ENCODE measurements around the gene ARHGAP23. TPM values are rescaled to one million over a fixed set of nuclear protein-coding genes. Genes with fewer than 3 reads are reported as not detected.

Gene ARHGAP23
- 83.4 and 145 TPM in 2 replicates for total RNA-seq

DNA sequence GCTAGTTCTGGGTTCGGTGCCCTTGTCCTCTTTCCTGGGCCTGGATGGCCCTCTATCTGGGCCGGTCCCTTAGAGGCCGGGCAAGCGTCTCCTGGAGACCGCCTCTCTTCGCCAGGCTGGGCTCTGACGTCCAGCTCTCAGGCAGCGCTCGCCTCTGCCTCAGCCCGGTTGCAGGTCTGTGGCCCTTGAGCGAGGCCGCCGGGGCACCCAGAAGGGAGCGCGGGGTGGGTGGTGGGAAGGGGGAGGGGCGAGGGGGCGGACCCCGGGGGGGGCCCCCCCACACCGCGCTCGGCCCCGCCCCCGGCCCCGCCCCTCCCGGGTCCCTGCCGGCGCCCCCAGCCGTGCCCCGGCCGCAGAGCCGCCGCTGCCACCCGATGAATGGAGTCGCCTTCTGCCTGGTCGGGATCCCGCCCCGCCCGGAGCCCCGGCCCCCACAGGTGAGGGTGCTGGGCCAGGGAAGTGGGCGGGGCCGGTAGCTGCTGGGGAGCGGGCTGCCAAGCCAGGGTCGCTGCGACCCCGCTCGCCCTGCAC lies at the start of gene ARHGAP23:
Gene ARHGAP23, plus strand, starts transcription at position 353 of the 531 bp plus-strand sequence. Its CDS starts 22 bp downstream, at position 375.
- no peak for DNase-seq (ENCODE audit: extremely low read depth, low read depth, low spot score)

- no peak for DNase-seq (ENCODE audit: extremely low read depth, low read depth, low spot score)
These were observed 48.8 kb upstream of the ARHGAP23 start for GRCh38 chr17:38379448-38379847.

DNA sequence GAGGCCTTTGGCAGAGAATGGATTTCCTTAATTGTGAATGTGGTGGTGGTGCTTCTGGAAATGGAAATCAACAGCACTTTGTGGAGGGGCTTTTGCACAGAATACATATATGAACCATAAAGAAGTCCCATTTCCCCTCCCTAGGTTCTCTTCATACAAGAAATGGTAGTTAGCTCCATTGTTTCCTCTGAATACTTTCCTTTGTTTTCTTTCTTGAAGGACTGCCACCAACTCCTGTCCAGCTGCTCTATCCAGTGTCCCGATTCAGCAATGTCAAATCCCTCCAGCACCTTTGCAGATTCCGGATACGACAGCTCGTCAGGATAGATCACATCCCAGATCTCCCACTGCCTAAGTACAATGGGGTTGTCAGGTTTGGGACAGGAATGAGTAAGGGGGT lies 33.2 kb upstream of the ARHGAP23 start:
- no peak for DNase-seq (ENCODE audit: extremely low read depth, low read depth, low spot score)

GRCh38 chr17:38397227-38397626 lies 31.0 kb upstream of the ARHGAP23 start:
- DNase-seq (ENCODE audit: extremely low read depth, low read depth, low spot score): no peak

DNA sequence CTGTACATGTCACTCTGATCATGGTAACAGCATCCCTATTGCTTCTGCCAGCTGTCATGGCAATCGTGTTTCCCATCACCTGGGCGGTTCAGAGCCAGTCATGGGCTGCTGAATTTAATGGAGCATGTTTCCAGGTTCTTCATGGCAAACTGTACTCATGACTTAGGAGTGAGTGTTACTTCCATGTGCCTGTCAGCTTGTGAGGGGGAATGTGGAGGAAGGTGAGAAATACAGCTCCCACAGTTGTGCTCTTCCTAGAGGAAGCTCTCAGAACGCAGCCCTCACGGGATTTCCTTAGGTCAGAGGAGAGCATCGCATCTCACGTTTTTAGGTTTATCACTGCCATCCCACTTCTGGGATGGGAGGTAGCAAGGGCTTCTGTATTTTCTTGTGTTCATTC lies 28.0 kb upstream of the ARHGAP23 start:
- DNase-seq (ENCODE audit: extremely low read depth, low read depth, low spot score): no peak

GRCh38 chr17:38401459-38401858 lies 26.8 kb upstream of the ARHGAP23 start:
- no peak for DNase-seq (ENCODE audit: extremely low read depth, low read depth, low spot score)

DNA sequence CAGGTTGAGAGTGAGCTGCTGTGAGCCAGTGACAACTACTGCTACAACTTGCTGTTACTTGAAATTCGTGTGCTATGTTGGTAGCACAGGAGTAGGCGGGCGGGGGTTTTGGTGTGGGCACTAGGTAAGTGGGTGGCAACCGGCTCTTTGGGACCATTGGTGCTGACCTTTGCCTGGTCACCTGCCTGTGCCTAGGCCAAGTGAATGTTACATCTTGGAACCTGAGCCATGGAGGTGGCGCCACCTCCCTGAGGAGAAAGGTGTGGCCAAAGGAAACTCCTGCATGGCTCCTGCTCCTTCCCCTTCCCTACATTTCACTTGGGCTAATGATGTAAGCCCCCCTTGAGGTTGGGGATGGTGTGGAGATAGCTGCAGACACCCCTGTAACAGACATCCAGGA lies 25.4 kb upstream of the ARHGAP23 start:
- no peak for DNase-seq (ENCODE audit: extremely low read depth, low read depth, low spot score)

- no peak for DNase-seq (ENCODE audit: extremely low read depth, low read depth, low spot score)
These were observed 24.8 kb upstream of the ARHGAP23 start for GRCh38 chr17:38403491-38403890.

- DNase-seq (ENCODE audit: extremely low read depth, low read depth, low spot score): no peak
These were observed 23.9 kb upstream of the ARHGAP23 start for GRCh38 chr17:38404174-38404943.

DNA sequence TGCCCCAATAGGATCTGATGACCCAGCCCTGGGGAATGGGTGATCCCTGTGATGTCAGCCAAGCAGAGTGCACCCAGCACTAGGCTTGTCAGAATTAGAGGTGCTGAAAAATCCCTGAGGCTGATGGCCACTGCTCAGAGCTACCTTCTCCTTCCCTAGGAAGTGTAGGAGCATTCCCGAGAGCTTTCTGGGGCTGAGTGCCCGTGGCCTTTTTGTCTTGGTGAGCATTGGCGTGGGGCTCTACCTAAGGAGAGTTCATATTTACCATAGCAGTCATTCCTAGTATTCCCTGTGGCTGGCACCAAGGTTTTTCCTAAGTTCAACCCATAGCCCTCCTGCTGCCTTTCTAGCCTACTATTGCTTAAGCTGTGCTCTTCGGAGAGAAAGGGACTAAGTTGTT lies 22.6 kb upstream of the ARHGAP23 start:
- DNase-seq (ENCODE audit: extremely low read depth, low read depth, low spot score): no peak

DNA sequence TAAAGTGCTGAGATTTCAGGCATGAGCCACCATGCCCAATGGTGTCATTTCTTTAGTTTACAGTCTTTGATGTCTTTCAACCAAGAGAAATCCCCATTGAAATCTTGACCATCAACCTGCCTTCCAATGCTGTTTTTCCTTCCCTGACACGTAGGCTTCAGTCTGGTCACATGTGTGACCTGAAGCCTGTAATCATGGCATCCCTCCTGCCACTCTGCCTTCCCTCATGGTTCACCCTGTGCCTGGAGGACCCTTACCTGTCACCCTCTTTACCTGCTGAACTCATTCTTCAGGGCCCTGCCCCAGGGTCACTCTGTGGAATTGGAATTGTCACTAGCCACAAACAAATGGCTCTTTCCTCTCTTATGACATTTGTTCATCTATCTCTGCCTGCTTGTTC lies 18.1 kb upstream of the ARHGAP23 start:
- DNase-seq (ENCODE audit: extremely low read depth, low read depth, low spot score): no peak

- DNase-seq (ENCODE audit: extremely low read depth, low read depth, low spot score): no peak
These were observed 12.7 kb upstream of the ARHGAP23 start for GRCh38 chr17:38415250-38416194.

DNA sequence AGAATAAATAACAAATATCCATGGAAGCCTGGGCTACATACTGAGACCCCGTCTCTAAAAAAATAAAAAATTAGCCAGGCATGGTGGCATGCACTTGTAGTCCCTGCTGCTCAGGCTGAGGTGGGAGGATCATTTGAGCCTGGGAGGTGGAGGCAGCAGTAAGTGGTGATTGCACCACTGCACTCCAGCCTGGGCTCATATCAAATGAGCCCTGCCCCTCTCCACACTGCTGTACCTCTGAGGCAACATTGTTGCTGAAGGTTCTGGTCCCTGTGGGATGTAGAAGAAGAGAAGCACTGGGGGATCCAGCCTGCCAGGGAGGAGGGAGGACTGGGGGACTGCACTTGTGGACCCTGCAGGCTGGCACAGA lies 11.4 kb upstream of the ARHGAP23 start:
- DNase-seq (ENCODE audit: extremely low read depth, low read depth, low spot score): no peak

DNA sequence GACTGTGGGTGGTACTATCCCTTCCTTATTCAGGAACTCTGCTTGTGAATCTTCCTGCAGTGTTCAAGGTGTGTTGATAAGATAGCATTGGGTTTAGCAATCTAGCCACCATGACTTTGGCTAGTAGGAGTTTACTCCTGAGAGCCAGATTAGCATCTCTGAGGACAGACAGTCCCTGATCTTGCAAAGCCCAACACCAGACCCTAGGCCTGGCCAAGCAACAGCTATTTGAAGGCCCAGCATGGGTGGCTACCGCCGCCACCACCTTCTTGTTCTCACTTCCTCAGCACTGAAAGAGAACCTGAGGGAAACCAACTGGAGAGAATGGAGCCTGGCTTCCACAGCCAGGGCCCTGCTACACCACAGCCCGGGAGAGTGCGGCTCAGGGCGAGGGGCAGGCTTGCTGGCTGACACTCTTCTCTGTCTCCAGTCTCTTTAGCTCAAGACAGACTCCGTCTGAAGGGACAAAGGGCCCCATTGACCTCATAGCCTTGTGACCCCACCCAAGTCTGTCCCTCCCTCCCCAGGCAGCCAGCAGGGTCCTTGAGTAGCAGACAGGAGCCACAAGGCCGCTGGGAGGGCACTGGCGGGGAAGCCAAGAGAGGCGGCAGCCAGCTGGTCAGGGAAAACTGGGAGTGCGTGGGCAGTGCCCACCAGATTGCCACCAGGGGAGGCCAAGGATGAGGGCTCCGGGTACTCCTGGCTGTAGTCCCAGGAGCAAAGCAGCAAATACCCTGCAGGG lies 10.9 kb upstream of the ARHGAP23 start:
- no peak for DNase-seq (ENCODE audit: extremely low read depth, low read depth, low spot score)

DNA sequence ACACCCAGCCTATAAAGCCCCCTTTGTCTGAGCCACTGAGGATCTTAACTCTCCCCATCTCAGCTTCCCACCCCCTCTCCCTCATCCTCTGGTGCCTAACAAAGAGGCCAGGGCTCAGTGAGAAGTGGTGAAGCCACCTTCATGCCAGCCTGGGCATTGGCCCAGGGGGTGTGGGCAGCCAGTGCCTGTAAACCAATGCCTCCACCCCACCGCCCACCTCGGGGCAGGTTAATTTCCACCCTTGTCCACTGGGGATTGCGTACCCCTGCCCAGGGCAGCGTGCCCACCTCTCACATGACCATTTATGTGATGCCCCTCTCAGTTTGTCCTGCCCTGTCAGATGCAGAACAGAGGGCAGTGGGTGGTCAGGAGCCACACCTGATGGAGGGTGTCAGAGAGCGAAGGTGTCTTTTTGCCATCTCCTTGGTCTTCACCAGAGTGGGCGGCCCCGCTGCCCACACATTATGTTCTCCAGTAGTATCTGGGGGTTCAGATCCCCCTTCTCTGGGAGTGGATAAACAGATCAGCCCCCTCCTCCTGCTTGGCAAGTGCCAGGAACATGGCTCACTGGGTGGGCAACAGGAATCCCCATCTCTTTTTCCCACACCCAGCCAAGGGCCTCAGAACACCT lies 10.1 kb upstream of the ARHGAP23 start:
- no peak for DNase-seq (ENCODE audit: extremely low read depth, low read depth, low spot score)

- no peak for DNase-seq (ENCODE audit: extremely low read depth, low read depth, low spot score)
These were observed 9.4 kb upstream of the ARHGAP23 start for GRCh38 chr17:38418693-38419507.

GRCh38 chr17:38419508-38419981 lies 8.7 kb upstream of the ARHGAP23 start:
- DNase-seq (ENCODE audit: extremely low read depth, low read depth, low spot score): no peak

- no peak for DNase-seq (ENCODE audit: extremely low read depth, low read depth, low spot score)
These were observed 7.7 kb upstream of the ARHGAP23 start for GRCh38 chr17:38420518-38420917.

- DNase-seq (ENCODE audit: extremely low read depth, low read depth, low spot score): no peak
These were observed 7.0 kb upstream of the ARHGAP23 start for GRCh38 chr17:38421171-38421841.

Data from glomerular endothelial cell (primary cell).